ENCODE measurements around the gene SIX3.

The SIX3 gene

DNA sequence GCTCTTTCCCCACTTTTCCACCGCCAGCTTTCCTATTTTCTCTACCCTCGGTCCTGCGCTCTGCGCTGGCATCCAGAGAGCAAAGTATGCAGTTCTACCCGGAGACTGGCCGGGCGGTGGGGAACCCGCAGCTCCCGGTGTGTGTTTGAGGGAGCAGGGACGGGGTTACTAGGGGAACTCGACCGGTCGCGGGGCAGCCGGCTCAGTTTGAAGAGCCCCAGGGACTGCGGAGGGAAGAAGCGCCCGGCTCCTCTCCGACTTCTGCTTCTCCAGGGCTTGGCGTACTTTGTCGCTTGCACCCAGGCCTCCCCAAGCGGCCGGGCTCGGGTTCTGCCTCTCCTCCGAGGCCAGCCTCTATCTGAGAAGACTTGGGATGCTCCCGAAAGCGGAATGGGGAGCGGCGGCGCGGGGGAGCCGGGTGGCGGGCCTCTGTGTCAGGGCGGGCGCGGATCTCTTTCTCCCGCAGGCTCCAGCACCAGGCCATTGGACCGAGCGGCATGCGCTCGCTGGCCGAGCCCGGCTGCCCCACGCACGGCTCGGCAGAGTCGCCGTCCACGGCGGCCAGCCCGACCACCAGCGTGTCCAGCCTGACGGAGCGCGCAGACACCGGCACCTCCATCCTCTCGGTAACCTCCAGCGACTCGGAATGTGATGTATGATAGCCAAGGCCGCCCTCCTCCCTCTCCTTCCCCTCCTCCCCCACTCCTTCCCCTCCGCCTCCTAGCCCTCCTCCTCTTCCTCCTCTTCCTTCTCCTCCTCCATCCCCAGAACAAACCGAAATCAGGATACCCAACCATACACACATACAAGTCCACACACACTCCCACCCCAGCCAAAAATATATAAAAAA, 2.8 kb downstream of the SIX3 start:
- no peak for DNase-seq

GRCh38 chr2:44944952-44945612, 3.6 kb downstream of the SIX3 start:
- no peak for DNase-seq

DNA sequence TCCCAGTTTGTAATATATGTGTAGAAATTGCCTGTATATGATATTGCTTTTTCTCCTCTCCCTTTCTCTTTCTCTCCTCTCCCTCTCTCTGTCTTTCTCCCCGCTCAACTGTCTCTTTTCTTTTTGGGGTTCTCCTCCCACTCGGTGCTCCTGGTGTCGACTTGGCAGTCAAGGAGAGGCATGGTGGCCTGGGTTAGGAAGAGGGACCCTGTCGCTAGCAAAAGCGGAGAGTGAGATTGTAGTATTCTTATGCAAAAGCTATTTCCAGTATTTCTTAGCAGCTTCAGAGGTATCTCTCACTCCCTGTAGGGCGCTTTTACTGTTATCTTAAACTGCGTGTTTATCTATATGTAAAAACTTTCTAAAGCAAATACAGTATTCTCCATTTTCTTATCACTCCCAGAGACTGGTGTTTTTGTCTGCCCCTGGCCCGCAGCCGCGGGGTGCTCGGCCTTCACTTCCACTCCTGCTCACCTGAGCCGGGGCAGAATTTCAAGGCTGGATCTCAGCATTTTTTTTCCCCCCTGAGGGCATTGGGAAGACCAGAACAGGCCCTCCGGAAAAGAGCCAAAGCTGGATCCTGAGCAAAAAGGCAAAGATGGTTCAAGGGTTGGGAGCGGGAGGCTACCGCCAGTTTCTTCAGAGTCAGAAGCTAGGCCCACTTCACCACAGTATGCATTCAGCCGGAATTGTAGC, 4.3 kb downstream of the SIX3 start:
- no peak for DNase-seq

DNA sequence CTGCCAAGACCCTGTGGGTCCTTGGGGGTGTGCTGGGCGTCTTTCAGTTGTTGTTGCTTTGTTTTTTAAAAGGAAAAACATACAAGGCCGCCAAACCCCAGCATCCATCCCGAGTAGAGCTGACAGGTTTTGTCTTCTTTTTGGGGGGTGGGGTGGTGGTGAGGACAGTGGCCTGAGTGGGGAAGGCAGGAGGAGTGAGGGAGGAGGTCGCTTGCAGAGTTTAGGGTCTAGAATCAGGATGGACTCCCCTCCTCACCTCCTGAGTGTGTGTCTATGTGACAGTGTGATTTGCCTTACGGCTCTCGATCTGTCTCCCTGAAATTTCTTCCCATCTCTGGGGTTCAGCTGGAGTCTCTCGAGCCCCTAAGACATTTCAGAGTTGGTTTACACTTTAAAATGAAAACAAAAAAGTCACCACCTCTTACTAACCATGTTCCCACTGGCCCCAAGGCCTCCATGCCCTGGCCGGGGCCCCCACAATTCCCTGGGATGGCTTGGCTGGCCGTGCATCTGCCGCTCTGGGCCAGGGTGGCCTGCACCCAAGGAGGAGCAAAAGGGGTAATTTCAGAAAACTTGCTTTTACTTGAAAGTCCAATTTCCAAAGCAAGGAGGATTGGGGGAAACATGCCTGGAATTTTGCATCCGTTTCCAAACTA, 5.0 kb downstream of the SIX3 start:
- DNase-seq: no peak

GRCh38 chr2:44947028-44947375, 5.5 kb downstream of the SIX3 start:
- no peak for DNase-seq

GRCh38 chr2:44948565-44949328, 7.2 kb downstream of the SIX3 start:
- DNase-seq: no peak

DNA sequence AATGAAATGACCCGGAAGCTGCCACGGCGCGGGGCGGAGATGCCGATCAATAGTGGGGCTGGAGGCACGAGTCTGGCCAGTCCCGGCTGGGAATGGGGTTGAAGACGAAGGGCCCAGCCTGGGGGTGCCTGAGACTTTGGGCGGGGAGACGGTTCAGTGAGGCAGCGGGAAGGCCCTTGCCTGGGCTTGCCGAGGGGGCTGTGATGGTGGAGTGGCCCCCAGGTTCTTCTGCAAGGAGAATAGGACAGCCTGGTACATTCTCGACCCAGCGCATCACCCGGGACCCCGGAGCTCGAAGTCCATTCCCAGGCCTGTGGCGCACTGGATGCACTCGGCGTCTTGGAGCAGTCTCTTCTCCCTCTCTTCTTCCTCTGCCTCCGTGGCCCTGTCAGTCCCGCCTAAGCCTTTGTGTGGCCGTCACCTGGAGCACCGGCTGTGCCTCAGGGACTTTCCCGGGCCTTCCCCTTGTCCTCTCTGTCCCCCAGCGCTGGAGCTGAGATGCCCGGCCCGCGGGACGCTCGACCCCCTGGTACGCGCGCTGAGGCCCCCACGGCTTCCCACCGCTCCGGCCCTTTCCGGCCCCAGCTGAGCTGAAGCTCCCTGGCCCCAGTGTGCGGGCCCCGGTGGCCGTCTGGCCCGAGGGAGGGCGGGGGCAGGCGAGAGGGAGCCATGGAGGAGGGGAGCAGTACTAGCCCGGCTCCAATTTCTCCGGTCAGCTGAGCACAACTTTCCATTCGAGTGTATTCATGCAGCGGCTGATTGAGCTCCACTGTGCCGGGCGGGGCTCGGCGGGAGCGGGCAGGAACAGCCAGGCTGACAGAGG, 8.0 kb downstream of the SIX3 start:
- DNase-seq: no peak

GRCh38 chr2:44950646-44951045, 9.1 kb downstream of the SIX3 start:
- no peak for DNase-seq

DNA sequence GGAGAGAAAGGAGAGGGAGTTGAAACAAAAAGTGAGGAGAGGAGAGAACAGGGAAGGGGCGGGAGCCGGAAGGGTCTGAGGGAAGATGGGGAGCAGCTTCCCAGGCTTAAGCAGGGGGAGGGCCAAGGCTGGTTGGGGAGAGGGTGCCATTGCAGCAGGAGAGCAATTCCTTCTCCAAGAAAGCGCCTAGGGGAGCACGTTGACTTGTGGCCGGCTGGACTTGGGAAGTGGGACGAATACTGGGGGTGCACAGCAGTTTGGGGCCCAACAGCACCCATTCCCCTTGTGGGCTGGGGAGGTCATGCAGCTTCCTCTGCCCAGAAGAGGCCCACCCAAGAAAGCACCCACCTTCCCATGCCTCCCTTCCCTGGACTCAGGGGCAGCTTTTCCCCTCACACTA, 9.6 kb downstream of the SIX3 start:
- DNase-seq: no peak

GRCh38 chr2:44951714-44952113, 10.2 kb downstream of the SIX3 start:
- DNase-seq: no peak

DNA sequence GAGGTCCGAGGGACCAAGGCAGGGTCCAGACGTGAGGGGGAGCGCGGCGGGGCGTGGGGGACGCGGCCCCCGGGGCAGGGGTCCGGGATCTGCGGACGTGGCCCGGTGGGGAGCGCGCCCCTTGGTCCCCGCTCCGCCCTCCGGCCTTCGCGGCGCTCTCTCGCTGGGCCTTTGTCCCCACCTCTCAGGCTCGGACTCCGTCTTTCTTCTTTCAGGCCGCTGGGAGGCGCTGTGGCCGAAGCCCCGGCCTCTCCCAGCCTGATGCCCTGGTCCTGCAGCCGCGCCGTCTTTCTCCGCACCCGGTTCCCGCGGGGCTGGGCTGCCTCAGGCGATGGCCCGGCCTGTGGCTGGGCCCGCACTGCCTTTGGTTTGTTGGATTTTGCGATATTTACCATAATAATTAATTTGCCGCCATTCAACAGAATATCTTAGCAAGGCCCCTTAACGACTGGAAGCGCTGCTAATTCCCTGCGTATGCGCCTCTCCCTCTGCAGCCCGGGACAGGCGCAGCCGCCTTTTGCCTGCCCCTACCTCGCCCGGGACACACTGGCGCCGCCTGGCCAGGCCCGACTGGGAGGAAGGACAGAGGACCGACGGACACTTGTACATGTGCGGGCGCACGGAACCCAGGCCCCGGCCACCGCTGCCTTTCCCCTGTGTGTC, 10.8 kb downstream of the SIX3 start:
- DNase-seq: no peak

- no peak for DNase-seq
These were observed 11.4 kb downstream of the SIX3 start for GRCh38 chr2:44952806-44953498.

GRCh38 chr2:44953499-44953883, 12.0 kb downstream of the SIX3 start:
- no peak for DNase-seq

GRCh38 chr2:44954447-44954888, 13.0 kb downstream of the SIX3 start:
- no peak for DNase-seq

- DNase-seq: no peak
These were observed 13.5 kb downstream of the SIX3 start for GRCh38 chr2:44954889-44955592.

- DNase-seq: peak; percentile 28
These were observed 14.3 kb downstream of the SIX3 start for GRCh38 chr2:44955593-44956392.

GRCh38 chr2:44956843-44957242, 15.3 kb downstream of the SIX3 start:
- DNase-seq: no peak

DNA sequence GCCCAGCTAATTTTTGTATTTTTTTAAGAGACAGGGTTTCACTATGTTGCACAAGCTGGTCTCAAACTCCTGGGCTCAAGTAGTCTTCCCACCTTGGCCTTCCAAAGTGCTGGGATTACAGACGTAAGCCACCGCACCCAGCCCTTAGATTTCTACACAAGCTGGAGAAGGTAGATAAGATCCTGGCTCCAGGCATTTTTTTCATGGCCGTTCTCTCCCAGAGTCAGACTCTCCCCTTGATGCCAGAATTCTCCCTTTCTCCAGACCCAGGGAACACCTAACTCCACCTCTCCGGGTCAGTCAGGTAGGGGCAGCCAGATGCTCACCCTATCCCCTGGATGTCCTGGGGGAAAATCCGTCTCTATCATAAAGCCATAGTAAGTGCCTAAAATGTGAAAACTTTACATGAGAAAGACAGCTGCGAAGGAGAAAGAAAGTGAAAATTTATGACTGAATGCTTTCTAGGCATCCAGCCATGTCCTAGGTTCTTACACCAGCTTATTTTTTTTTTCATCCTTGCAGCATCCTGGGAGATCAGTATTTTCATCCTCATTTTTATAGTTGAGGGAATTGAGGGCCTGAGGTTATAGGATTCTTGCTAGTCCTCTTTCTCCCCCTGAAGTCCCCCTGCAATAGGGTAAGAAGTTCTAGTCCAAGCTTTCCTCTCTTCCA, 16.3 kb downstream of the SIX3 start:
- DNase-seq: no peak
